COLO668 (cell line): ENCODE data around the gene HS6ST3.

Source experiments
- DNase-seq: peaks from one replicate; lab custom pipeline; 2025; ENCODE audit not compliant: unreplicated experiment; lab: John Stamatoyannopoulos, UW

The HS6ST3 gene

GRCh38 chr13:96421314-96421713 is 331.4 kb downstream of the HS6ST3 start:
- DNase-seq, result no peak

- DNase-seq, result no peak
Measured at GRCh38 chr13:96422002-96422401, 332.1 kb downstream of the HS6ST3 start.

DNA sequence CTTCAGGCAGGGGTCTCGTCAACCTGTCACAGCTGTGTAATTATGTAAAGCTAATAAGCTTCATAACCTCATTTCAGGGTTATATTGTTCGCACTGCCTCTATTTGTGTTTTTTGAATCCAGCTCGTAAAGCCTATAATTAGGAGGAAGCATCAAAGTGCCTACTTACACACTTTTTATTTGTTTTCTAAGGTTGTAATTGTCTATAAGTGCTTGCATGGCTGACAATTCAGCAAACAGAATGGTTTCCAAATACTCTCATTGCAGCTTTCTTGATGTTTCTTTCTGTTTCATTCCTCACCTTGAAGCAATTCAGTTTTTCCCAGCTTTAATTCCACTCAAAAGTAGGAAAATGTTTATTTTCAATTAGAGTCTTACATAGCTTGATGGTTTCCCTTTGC is 336.3 kb downstream of the HS6ST3 start:
- DNase-seq, result no peak

GRCh38 chr13:96428911-96429310 is 339.0 kb downstream of the HS6ST3 start:
- no peak for DNase-seq

DNA sequence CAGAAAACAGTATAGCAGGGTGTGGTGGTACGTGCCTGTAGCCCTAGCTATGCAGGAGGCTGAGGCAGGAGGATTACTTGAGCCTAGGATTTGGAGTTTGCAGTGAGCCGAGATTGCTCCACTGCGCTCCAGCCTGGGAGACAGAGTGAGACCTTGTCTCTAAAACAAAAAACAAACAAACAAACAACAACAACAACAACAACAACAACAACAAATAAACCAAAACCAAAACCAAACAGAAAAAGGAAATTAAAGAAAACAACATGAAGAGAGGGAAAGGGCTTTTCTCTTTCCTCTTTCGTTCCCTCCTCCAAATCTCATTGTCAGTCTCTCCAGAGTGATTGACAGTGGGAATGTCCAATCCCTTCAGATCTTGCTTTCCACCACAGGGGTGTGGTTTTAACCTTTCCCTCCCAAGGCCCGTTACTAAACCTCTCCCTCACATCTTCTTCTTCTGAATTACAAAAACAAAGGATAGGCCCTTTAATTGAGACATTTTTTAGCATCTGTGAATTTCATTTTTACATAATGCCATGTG is 341.2 kb downstream of the HS6ST3 start:
- DNase-seq, result no peak

- no peak for DNase-seq
Measured at GRCh38 chr13:96444676-96445075, 354.8 kb downstream of the HS6ST3 start.

DNA sequence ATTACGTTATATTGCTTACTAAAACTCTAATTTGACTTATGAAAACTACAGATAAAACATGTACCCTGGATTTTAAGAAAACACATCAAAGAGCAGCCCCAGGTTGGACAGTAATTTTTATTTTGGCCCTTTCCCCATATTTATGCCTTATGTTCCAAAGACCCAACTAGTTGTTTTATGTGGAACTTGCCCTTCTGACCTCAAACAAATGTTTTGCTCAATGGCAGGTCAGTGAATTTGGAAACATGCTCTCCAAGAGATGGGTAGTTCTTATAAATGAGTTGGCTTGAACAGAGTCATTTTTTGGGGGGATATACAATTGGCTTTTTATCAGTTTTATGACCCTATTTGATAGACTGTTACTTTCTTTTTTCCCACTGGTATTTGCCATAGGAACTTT is 360.0 kb downstream of the HS6ST3 start:
- no peak for DNase-seq

DNA sequence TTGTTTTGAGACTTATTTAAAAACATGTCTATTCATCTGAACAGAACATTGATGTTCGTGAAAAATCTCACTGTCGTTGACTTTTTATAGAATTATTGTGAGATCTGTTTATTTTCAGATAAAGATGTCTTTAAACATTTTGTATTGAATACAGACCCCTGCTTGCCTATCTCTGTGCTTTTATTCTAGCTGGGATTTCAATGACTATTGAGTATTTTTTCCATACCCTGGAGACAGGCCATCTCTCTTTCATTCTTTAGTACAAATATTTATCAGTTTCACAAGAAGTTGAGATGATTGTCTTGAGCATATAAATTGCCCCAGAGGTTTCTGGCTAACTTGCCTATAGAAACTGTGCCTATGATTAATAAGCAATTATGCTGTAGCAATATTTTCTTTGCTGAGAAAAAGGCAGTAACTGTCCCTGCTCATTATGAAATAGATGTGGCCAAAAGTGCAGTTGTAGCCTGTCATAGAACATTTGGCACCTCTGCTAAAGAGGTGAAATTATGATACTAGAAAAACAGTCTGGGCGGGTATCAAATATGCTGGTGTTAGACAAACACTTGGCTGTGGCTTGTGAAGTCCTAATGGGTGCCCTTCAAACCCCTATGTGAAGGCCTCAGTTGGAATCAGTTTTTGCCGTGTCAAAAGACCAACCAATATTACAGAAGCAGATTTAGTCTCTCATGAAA is 360.6 kb downstream of the HS6ST3 start:
- DNase-seq, result no peak

GRCh38 chr13:96454466-96454865 is 364.6 kb downstream of the HS6ST3 start:
- DNase-seq, result no peak

DNA sequence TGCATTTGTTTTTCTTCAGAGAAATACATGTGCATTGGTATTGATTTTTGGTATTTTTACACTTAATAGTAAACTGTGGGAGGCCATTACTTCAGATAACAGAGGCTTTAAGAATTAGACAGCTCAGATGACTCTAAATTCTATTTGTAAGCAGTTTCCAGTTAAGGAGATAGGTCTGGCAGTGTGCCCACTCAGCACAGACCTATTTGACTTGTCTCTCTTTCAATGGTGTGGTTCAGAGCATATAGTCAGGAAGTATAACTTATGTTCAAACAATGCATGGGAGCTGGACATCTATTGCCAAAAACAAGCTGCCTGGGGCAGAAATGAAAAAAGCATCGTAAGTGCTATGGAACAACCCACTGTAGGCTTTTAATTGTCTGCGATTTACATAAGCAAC is 370.7 kb downstream of the HS6ST3 start:
- DNase-seq, result peak; percentile 79

GRCh38 chr13:96473526-96474180 is 383.7 kb downstream of the HS6ST3 start:
- DNase-seq, result no peak

DNA sequence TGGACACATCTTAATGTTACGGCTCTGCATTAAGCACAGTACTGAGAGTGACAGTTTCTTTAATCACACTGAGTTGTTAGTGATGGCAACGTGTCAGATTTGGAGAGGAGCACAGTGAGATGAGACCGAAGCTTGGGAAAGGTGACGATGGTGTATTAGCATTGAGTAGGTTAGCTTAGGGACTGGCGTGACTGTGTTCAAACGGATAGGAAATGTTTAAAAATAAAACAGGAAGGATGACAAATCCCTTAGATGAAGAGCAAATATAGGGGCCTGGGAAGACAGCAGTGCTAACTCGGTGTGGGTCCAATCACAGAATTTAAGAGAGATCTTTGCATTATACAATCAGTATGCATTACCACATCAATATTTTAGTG is 384.3 kb downstream of the HS6ST3 start:
- DNase-seq, result no peak

DNA sequence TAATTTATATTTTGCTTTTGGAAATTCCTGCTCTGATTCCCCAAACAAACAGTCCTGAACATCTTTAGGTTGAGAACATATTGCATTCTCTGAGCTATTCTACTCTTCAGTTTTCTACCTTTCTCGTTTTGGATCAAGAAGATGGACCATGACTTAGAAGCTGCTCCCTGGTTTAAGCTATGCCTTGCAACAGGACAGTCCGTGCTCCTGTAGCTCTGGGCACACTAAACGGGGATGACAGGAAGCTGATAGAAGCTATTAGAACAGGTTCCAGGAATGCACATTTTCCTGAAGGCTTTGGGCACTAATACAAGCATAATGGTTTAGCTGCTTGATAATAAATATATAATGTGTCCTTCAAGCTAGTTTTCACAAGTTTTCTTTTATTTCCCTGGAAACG is 385.2 kb downstream of the HS6ST3 start:
- DNase-seq, result no peak

DNA sequence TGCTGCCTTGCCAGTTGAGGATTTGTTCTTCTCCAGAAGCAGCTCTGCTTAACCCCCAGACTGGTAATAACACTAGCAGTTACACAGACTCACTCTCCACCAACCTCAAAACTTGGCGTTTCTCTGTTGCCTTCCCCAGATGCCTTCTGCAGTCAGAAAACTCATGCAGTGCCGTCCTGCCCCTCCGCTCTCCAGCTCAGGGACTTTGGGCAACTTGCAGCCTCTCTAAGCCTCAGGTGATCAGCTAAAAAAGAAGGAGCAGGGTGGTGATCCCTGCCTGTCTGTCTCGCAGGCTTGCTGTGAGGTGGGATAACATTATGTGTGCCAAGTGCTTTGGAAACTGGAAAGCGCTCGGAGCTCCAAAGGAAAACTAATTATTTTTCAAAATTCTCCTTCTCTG is 391.6 kb downstream of the HS6ST3 start:
- no peak for DNase-seq

GRCh38 chr13:96490496-96490989 is 400.6 kb downstream of the HS6ST3 start:
- DNase-seq, result no peak

GRCh38 chr13:96491103-96491502 is 401.2 kb downstream of the HS6ST3 start:
- DNase-seq, result no peak

DNA sequence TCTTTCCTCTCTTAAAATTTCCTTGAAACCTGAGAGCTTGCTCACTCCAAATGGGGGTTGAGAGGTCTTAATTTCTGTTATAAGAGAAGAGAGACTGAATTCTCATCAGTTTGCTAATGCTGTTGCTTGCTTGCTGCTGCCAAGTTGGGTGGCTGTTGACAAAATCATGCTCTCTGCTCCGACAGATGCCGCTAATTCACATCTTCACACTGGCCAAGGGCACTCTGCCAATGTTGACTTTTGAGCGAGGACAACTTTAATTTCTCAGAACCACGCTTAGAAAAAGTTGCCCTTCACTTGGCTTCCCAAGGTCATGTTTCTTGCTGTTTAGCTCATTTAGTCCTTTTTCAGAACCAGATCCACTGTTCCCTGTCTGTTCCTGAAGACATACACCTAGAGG is 402.9 kb downstream of the HS6ST3 start:
- no peak for DNase-seq

GRCh38 chr13:96499656-96500055 is 409.7 kb downstream of the HS6ST3 start:
- DNase-seq, result no peak

DNA sequence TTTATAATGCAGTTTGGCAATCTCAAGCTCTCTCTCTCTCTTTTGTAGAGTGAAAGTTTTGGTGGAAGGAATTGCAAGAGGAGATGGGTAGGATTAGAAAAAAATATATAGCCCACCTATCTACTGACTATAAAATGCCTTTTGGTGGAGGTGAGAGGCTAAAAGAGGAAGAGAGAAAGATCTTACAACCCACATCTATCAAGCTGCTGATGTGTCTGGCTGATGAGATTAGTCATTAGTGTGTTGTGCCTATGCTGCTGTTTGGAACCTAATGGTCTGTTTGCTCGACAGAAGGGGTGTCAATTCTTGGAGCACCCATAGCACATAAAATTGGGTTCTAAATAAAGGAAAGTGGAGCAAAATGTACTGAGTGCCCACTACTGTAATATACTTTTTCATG is 411.0 kb downstream of the HS6ST3 start:
- no peak for DNase-seq

GRCh38 chr13:96503481-96503880 is 413.6 kb downstream of the HS6ST3 start:
- DNase-seq, result no peak

GRCh38 chr13:96511587-96511986 is 421.7 kb downstream of the HS6ST3 start:
- no peak for DNase-seq

DNA sequence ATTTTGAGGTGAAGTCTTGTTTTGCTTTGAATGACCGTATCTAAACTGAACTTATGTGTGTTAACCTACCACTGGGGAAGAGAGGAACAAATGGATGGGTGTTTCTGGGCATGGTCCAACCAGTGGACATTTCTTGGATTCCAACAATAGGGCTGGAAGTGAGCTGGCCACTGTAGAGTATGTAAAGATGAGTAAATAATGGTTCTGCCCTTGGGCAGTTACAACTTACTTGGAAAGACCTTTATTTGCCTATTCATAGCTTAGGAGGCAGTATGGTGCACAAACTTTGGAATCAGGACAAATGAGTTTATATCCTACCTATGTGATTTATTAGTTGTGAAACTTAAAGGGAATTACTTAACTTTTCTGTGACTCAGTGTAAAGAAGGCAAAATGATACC is 429.5 kb downstream of the HS6ST3 start:
- no peak for DNase-seq
